ENCODE results near the gene CNOT4.

GRCh38 chr7:135407884-135408283 lies 102.0 kb downstream of the CNOT4 start:
- TF ChIP-seq CTCF (IDR thresholded peaks at IDR 0.05; ENCODE audit: low read depth, low read length) (no peak), EZH2phosphoT487 (IDR thresholded peaks at IDR 0.05; ENCODE audit: low read depth) (no peak)
